Subcutaneous adipose tissue (tissue), 4 donors: ENCODE results near the gene TUBG1. TPM values are rescaled to one million over a fixed set of nuclear protein-coding genes. Genes with fewer than 3 reads are reported as not detected.

Source experiments
- total RNA-seq, 4 donors: library from RNA; depleted of rRNA; stranded (reverse); fragments of >200 nt; gene quantifications; one replicate each; pipeline ENCODE4 v1.1.0, GENCODE V29; 2016
- TF ChIP-seq, protein P1 (sequence below): fragments of 450-650 bp; IDR thresholded peaks from one replicate; pipeline ENCODE4 v1.5.1; 2016; ENCODE audit warnings: low read depth, mild to moderate bottlenecking, control low read depth, antibody characterized with exemption, moderate library complexity

TUBG1 gene
- 10 to 100 TPM; 16.3 to 35.8 (median 23.5) TPM for total RNA-seq

DNA sequence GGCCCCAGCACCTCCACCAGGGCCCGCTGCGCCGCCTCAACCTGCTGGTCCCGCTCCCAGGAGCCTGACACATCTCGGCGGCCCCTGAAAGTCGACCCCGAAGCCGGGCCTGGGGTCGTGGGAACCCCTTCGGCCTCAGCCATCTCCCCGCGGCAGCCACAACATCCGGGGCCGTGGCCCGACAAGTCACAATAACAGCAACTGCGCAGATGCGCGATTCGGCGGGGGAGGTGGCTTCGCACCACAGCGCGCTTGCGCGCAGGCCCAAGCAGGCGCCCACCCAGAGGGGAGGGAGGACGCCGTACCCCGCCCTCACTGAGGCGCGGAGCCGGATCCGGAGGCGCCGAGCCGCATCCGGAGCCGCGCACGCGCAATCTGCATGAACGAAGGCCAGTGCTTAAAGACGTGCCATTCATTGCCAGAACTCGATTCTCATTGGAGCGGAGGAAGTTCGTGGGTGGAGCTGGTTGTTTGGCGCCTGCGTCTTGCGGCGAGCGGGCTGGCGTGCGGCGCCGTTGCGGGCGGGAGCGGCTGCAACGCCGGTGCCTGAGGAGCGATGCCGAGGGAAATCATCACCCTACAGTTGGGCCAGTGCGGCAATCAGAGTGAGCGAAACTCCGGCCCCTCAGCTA lies at the start of gene TUBG1, which contains the start of gene RETREG3:
Gene TUBG1, plus strand, starts transcription at position 502 of the 632 bp plus-strand sequence. Its CDS starts 55 bp downstream, at position 557.
Gene RETREG3, minus strand, starts transcription at position 193 of the 632 bp plus-strand sequence. Its CDS starts 50 bp downstream, at position 143.
- TF ChIP-seq, protein P1, sequence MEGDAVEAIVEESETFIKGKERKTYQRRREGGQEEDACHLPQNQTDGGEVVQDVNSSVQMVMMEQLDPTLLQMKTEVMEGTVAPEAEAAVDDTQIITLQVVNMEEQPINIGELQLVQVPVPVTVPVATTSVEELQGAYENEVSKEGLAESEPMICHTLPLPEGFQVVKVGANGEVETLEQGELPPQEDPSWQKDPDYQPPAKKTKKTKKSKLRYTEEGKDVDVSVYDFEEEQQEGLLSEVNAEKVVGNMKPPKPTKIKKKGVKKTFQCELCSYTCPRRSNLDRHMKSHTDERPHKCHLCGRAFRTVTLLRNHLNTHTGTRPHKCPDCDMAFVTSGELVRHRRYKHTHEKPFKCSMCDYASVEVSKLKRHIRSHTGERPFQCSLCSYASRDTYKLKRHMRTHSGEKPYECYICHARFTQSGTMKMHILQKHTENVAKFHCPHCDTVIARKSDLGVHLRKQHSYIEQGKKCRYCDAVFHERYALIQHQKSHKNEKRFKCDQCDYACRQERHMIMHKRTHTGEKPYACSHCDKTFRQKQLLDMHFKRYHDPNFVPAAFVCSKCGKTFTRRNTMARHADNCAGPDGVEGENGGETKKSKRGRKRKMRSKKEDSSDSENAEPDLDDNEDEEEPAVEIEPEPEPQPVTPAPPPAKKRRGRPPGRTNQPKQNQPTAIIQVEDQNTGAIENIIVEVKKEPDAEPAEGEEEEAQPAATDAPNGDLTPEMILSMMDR = no peak

DNA sequence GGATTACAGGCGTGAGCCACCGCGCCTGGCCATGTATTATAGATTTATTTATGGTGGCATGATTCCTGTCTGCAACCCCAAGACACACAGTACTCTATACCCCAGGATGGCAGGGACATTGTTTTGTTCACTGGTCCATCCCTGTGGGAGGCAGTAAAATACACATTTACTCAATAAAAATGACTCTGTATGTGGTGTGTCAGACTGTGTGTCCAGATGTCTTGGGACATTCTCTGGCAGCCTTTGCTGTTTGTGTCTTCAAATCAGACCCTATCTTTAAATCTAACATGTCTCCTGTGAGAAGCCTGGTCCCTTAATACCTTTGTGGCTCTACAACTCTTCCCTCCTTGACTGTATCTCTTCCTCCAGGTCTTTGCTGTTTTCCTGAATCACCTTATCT lies 49.2 kb upstream of the TUBG1 start:
- TF ChIP-seq, protein P1 = no peak

DNA sequence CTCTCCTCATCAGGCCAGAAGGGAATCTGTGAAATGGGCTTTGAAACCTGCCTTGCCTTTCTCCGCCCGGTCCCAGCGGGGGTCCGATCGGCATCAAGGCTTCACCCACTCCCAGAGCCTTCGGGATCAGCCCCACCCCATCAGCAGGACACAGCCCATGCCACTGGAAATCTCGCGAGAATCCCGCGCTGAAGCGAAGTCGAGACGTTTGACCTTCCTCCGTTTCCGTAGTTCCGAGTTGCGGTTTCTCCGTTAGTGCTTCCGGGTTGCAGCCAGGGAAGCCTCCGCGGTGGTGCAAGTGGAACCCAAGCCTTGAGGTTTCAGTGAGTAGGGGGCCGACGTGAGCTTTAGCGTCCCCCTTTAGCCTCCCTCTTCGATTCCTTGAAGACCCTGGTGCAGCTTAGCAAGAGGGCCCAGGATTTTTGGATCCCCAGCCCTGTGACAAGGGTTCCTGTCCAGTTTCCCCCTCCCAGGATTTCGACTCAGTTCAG lies 47.5 kb upstream of the TUBG1 start, which contains the start of gene COASY:
Gene COASY, plus strand, starts transcription at position 252 of the 491 bp plus-strand sequence. CDS start 475 bp downstream, outside the sequence.
- TF ChIP-seq, protein P1 = no peak

DNA sequence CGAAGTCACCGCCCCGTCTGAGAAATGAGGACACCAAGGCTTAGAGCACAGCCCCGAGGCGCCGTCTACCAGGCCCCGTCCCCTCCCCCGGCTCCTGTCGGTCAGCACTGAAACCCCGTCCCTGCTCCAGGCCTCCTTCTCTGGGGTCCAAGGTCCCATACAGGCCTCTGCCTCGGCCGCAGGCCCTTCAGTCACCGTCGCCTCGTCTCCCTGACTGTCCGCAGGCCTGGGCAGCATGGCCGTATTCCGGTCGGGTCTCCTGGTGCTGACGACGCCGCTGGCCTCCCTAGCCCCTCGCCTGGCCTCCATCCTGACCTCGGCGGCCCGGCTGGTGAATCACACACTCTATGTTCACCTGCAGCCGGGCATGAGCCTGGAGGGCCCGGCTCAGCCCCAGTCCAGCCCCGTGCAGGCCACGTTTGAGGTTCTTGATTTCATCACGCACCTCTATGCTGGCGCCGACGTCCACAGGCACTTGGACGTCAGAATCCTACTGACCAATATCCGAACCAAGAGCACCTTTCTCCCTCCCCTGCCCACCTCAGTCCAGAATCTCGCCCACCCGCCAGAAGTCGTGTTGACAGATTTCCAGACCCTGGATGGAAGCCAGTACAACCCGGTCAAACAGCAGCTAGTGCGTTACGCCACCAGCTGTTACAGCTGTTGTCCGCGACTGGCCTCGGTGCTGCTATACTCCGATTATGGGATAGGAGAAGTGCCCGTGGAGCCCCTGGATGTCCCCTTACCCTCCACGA lies 46.9 kb upstream of the TUBG1 start:
- TF ChIP-seq, protein P1 = no peak

DNA sequence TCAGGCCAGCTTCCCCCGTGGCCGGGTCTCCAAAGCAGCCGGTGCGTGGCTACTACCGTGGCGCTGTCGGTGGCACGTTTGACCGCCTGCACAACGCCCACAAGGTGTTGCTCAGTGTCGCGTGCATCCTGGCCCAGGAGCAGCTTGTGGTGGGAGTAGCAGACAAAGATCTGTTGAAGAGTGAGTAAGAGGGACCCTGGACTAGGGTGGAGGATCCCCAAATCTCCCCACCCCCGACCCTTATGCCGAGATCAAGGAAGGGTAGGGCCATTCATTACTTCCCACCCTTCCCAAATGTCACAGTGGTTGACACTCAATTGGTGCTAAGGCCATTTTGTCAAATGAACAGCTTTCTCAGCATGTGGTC lies 46.4 kb upstream of the TUBG1 start:
- TF ChIP-seq, protein P1 = no peak

DNA sequence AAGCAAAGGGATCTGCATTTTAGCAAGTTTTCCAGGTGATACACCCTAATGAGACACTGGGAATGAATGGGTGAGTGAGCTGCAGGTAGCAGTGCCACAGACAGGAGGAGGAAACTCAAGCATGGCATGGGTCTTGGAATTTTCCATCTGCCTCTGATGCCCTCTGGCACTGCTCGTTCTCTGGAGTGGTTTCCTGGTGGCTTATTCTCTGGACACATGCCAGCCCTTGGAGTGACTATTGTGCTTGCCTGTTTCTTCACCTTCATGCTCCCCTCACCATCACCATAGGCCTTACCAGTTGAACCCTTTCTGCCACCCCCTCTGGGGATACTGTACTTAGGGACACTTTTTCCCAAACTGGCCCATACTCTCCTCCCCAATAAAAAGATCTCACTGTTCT lies 45.9 kb upstream of the TUBG1 start:
- TF ChIP-seq, protein P1 = no peak

DNA sequence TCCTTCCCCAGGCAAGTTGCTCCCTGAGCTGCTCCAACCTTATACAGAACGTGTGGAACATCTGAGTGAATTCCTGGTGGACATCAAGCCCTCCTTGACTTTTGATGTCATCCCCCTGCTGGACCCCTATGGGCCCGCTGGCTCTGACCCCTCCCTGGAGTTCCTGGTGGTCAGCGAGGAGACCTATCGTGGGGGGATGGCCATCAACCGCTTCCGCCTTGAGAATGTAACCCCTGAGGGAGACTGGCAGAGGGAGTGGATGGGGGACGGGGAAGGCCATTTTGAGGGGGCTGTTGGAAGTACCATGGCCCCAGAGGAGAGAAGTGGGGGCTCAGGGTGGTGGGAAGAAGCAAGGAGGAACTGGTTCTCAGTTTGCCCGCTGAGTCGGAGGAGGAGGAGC lies 45.5 kb upstream of the TUBG1 start:
- TF ChIP-seq, protein P1 = no peak
